H1 (cell line): ENCODE results near the gene IL26. TPM values are rescaled to one million over a fixed set of nuclear protein-coding genes. Genes with fewer than 3 reads are reported as not detected.

Source experiments
- CTCF ChIA-PET: fragments of 300-600 bp; sonication (Branson Sonifier 250); formaldehyde crosslinking; loops from one replicate; lab custom pipeline; 2021; ENCODE audit not compliant: partially characterized antibody; lab: Charles Lee
- POLR2A ChIA-PET: fragments of 300-600 bp; sonication (Branson Sonifier 250); formaldehyde crosslinking; loops from one replicate; lab custom pipeline; 2021; ENCODE audit warnings: inconsistent platforms; ENCODE audit not compliant: partially characterized antibody; lab: Charles Lee
- DNase-seq, 2 experiments: peaks; one replicate each; pipeline versions ENCODE4 v3.0.0 to v3.0.0-alpha.2; 2010 to 2022; ENCODE audit warnings: low spot score in 2 of 2, low read depth in 1 of 2, mixed read lengths in 1 of 2
- FAIRE-seq: peaks from 2 replicates; lab custom pipeline; 2011; peaks lifted over from hg19 to GRCh38; lab: Jason Lieb, UNC
- H2AFZ ChIP-seq: 2 replicates; pipeline ENCODE4 v1.8.1; 2012; ENCODE audit warnings: low read length, inconsistent platforms
- H2AK5ac ChIP-seq: 2 replicates; pipeline ENCODE4 v1.6.1; 2013; ENCODE audit warnings: low read depth, low read length
- H2BK120ac ChIP-seq: replicated peaks from 2 replicates; pipeline ENCODE3; 2013; ENCODE audit warnings: low read depth, low read length, inconsistent platforms
- H2BK12ac ChIP-seq: 2 replicates; pipeline ENCODE4 v1.6.1; 2013; ENCODE audit warnings: low read depth, low read length
- H2BK15ac ChIP-seq: 2 replicates; pipeline ENCODE4 v1.6.1; 2013; ENCODE audit warnings: low read length
- H2BK20ac ChIP-seq: 2 replicates; pipeline ENCODE4 v1.6.1; 2013; ENCODE audit warnings: low read length
- H2BK5ac ChIP-seq: 2 replicates; pipeline ENCODE4 v1.6.1; 2013; ENCODE audit warnings: low read depth, low read length
- H3K14ac ChIP-seq: 2 replicates; pipeline ENCODE4 v1.6.1; 2013; ENCODE audit warnings: inconsistent platforms; ENCODE audit not compliant: insufficient read length
- H3K18ac ChIP-seq: 2 replicates; pipeline ENCODE4 v1.6.1; 2013; ENCODE audit warnings: low read length; ENCODE audit errors: extremely low read depth
- H3K23ac ChIP-seq: 2 replicates; pipeline ENCODE4 v1.6.1; 2013; ENCODE audit warnings: inconsistent platforms; ENCODE audit not compliant: insufficient read length
- H3K23me2 ChIP-seq: 2 replicates; pipeline ENCODE4 v1.6.1; 2013; ENCODE audit warnings: low read depth, low read length
- H3K27ac ChIP-seq: 2 replicates; pipeline ENCODE4 v1.6.1; 2011; ENCODE audit warnings: low read depth, low read length, inconsistent platforms
- H3K27me3 ChIP-seq, 4 experiments: replicated peaks in 1 of 4; 1 replicate in 1 of 4; 2 replicates in 3 of 4; pipeline versions ENCODE4 v1.6.1 to v1.8.1; 2011 to 2013; ENCODE audit warnings: low read length in 3 of 4, mild to moderate bottlenecking in 3 of 4, inconsistent platforms in 2 of 4, mixed read lengths in 2 of 4, moderate library complexity in 1 of 4; ENCODE audit not compliant: control insufficient read depth in 3 of 4, insufficient read depth in 3 of 4; ENCODE audit errors: extremely low read depth in 1 of 4
- H3K36me3 ChIP-seq, 4 experiments: 2 replicates each; pipeline versions ENCODE4 v1.6.1 to v1.8.1; 2011 to 2013; ENCODE audit warnings: mild to moderate bottlenecking in 4 of 4, low read length in 3 of 4, moderate library complexity in 2 of 4, control low read depth in 1 of 4, inconsistent platforms in 1 of 4; ENCODE audit not compliant: insufficient read depth in 4 of 4, control insufficient read depth in 2 of 4
- H3K4ac ChIP-seq: replicated peaks from 2 replicates; pipeline ENCODE3; 2013; ENCODE audit warnings: low read length, low read depth, mixed read lengths, inconsistent platforms; ENCODE audit not compliant: insufficient read length
- H3K4me1 ChIP-seq, 4 experiments: replicated peaks in 1 of 4; 1 replicate in 1 of 4; 2 replicates in 3 of 4; pipeline versions ENCODE4 v1.6.1 to v1.8.1; 2011 to 2013; ENCODE audit warnings: low read length in 3 of 4, inconsistent platforms in 2 of 4, mixed read lengths in 1 of 4; ENCODE audit not compliant: insufficient read depth in 4 of 4, control insufficient read depth in 3 of 4
- H3K4me2 ChIP-seq, 2 experiments: 2 replicates each; pipeline versions ENCODE4 v1.6.1 to v1.8.1; 2011 to 2013; ENCODE audit warnings: low read depth in 2 of 2, low read length in 2 of 2, control low read depth in 1 of 2, inconsistent platforms in 1 of 2, mild to moderate bottlenecking in 1 of 2; ENCODE audit not compliant: insufficient read depth in 1 of 2
- H3K4me3 ChIP-seq, 4 experiments: fragments of 200-600, 300-600 bp in 1 of 4; sonication (generic), shearing (Covaris generic), sonication (Bioruptor Twin) in 1 of 4; 2 replicates each; pipeline versions ENCODE4 v1.5.1 to v1.8.1; 2011 to 2016; ENCODE audit warnings: low read length in 4 of 4, low read depth in 3 of 4, control low read depth in 2 of 4, inconsistent platforms in 2 of 4, mild to moderate bottlenecking in 2 of 4, mixed read lengths in 1 of 4, moderate library complexity in 1 of 4; ENCODE audit not compliant: insufficient read depth in 2 of 4; ENCODE audit errors: extremely low read depth in 1 of 4
- H3K56ac ChIP-seq: replicated peaks from 2 replicates; pipeline ENCODE3; 2013; ENCODE audit warnings: low read depth, mild to moderate bottlenecking, mixed read lengths, low read length, inconsistent platforms; ENCODE audit not compliant: insufficient read length
- H3K79me1 ChIP-seq: 2 replicates; pipeline ENCODE4 v1.6.1; 2013; ENCODE audit warnings: low read depth, low read length, control low read depth
- H3K79me2 ChIP-seq, 2 experiments: 2 replicates each; pipeline versions ENCODE4 v1.6.1 to v1.8.1; 2012 to 2013; ENCODE audit warnings: low read length in 2 of 2, mild to moderate bottlenecking in 2 of 2, inconsistent platforms in 1 of 2; ENCODE audit not compliant: insufficient read depth in 2 of 2, control insufficient read depth in 1 of 2
- H3K9ac ChIP-seq, 4 experiments: replicated peaks in 1 of 4; 1 replicate in 1 of 4; 2 replicates in 3 of 4; pipeline versions ENCODE4 v1.6.1 to v1.8.1; 2011 to 2013; ENCODE audit warnings: low read depth in 3 of 4, low read length in 3 of 4, control low read depth in 2 of 4, mild to moderate bottlenecking in 2 of 4, moderate library complexity in 2 of 4, inconsistent platforms in 1 of 4; ENCODE audit errors: extremely low read depth in 1 of 4
- H3K9me3 ChIP-seq, 2 experiments: 2 replicates each; pipeline versions ENCODE4 v1.6.1 to v1.8.1; 2012 to 2013; ENCODE audit warnings: mild to moderate bottlenecking in 2 of 2, moderate library complexity in 2 of 2, control low read depth in 1 of 2, inconsistent platforms in 1 of 2, low read depth in 1 of 2, low read length in 1 of 2, mixed read lengths in 1 of 2; ENCODE audit not compliant: insufficient read depth in 2 of 2
- H4K20me1 ChIP-seq, 2 experiments: replicated peaks in 1 of 2; 2 replicates each; pipeline versions ENCODE3 to v1.8.1; 2011 to 2013; ENCODE audit warnings: inconsistent platforms in 2 of 2, low read length in 2 of 2, mild to moderate bottlenecking in 1 of 2; ENCODE audit not compliant: insufficient read depth in 2 of 2, control insufficient read depth in 1 of 2
- H4K5ac ChIP-seq: 2 replicates; pipeline ENCODE4 v1.6.1; 2013; ENCODE audit warnings: low read length, low read depth, mixed read lengths, inconsistent platforms; ENCODE audit not compliant: insufficient read length
- H4K8ac ChIP-seq: 2 replicates; pipeline ENCODE4 v1.8.0; 2013; ENCODE audit warnings: mild to moderate bottlenecking, moderate library complexity, low read length, inconsistent platforms; ENCODE audit not compliant: insufficient read depth; ENCODE audit errors: extremely low read depth
- H4K91ac ChIP-seq: replicated peaks from 2 replicates; pipeline ENCODE3; 2013; ENCODE audit warnings: low read length, mixed read lengths, inconsistent platforms; ENCODE audit not compliant: insufficient read length
- ASH2L ChIP-seq: fragments of 200-600, 300-600 bp; sonication (generic); IDR thresholded peaks from one replicate; pipeline ENCODE4 v1.7.1; 2017; ENCODE audit warnings: low read length
- ATF2 ChIP-seq: IDR thresholded peaks from 2 replicates; pipeline ENCODE4 v1.6.1; 2012; ENCODE audit warnings: low read length, inconsistent platforms
- CBX5 ChIP-seq: fragments of 300-800, 300-1000 bp; sonication (generic); IDR thresholded peaks from 2 replicates; pipeline ENCODE4 v1.7.1; 2016; ENCODE audit warnings: antibody characterized with exemption, low read length, low read depth
- FOSL1 ChIP-seq: IDR thresholded peaks from 2 replicates; pipeline ENCODE4 v1.6.1; 2011; ENCODE audit warnings: mild to moderate bottlenecking, low read depth, low read length, moderate library complexity; ENCODE audit not compliant: insufficient read depth
- KDM5A ChIP-seq: fragments of 200-600 bp; IDR thresholded peaks from 2 replicates; pipeline ENCODE4 v1.7.1; 2012; ENCODE audit warnings: mild to moderate bottlenecking, low read length, inconsistent platforms, mixed read lengths
- PHF8 ChIP-seq: fragments of 200-600 bp; sonication (generic); conservative IDR thresholded peaks from 2 replicates; pipeline ENCODE4 v1.7.1; 2012; ENCODE audit warnings: low read depth, mild to moderate bottlenecking, inconsistent platforms, low read length, moderate library complexity
- POLR2AphosphoS5 ChIP-seq: IDR thresholded peaks from 2 replicates; pipeline ENCODE4 v1.6.1; 2011; ENCODE audit warnings: low read depth, low read length
- RBBP5 ChIP-seq: IDR thresholded peaks from 2 replicates; pipeline ENCODE4 v1.7.1; 2012; ENCODE audit warnings: low read depth, mild to moderate bottlenecking, inconsistent platforms, low read length, moderate library complexity, borderline replicate concordance
- SAP30 ChIP-seq: fragments of 300-600 bp; sonication (generic); IDR thresholded peaks from 2 replicates; pipeline ENCODE4 v1.7.1; 2012; ENCODE audit warnings: low read length, moderate library complexity, mild to moderate bottlenecking, inconsistent platforms; ENCODE audit not compliant: insufficient read depth, insufficient replicate concordance
- SP1 ChIP-seq: IDR thresholded peaks from 2 replicates; pipeline ENCODE4 v1.6.1; 2011; ENCODE audit warnings: low read depth, low read length
- SP2 ChIP-seq: IDR thresholded peaks from 2 replicates; pipeline ENCODE4 v1.6.1; 2012; ENCODE audit warnings: mild to moderate bottlenecking, low read length, inconsistent platforms
- SRF ChIP-seq: IDR thresholded peaks from 2 replicates; pipeline ENCODE4 v1.6.1; 2011; ENCODE audit warnings: mild to moderate bottlenecking, low read depth, low read length, moderate library complexity
- TCF12 ChIP-seq: IDR thresholded peaks from 2 replicates; pipeline ENCODE4 v1.6.1; 2011; ENCODE audit warnings: low read depth, mild to moderate bottlenecking, low read length
- TEAD4 ChIP-seq: IDR thresholded peaks from 2 replicates; pipeline ENCODE4 v1.6.1; 2012; ENCODE audit warnings: low read depth, low read length, inconsistent platforms, mixed read lengths
- WGBS, 2 experiments: shearing (Covaris generic) in 1 of 2; methylation state at CpG; one replicate each; pipeline versions ENCODE4 v1.1.6 to v1.1.7; 2013 to 2015; ENCODE audit warnings: low lambda C conversion rate in 2 of 2, mixed read lengths in 2 of 2, inconsistent platforms in 1 of 2, low coverage in 1 of 2, missing lambda C conversion rate in 1 of 2; ENCODE audit not compliant: insufficient replicate concordance in 2 of 2, insufficient coverage in 1 of 2, insufficient read length in 1 of 2; ENCODE audit errors: extremely low coverage in 1 of 2, missing lambda C conversion rate in 1 of 2; 5-methylcytosine and 5-hydroxymethylcytosine counted together
- polyA plus RNA-seq, 7 experiments: library from polyadenylated mRNA; depleted of rRNA in 3 of 7; stranded (reverse) in 5 of 7; unstranded in 2 of 7; fragments of >200 nt in 5 of 7; fragments of 200-250 nt in 2 of 7; gene quantifications; 1 replicate in 5 of 7; 2 replicates in 1 of 7; 4 replicates in 1 of 7; pipeline versions ENCODE4 v1.2.1 to v1.2.3, GENCODE V29; 2011 to 2013; ENCODE audit warnings: missing spikeins in 2 of 7, mixed read lengths in 2 of 7
- total RNA-seq: library from RNA; stranded (reverse); fragmentation: NEBNext Ultra II Directional; extraction: Animal tissue kit (Norgen Biotek cat#: 25700); gene quantifications from 2 replicates; pipeline ENCODE4 v1.2.1, GENCODE V29; 2021

The IL26 gene
- total and polyA plus RNA-seq, 2 of the 8 experiments (the other 6 are each of a cell fraction or from before 2014, with no cell fraction given), result not detected

- ChIA-PET POLR2A (no interaction called here), CTCF (interaction anchor here (1.0 to 1.2 kb wide), 3 partner anchors 14 to 132 kb away, joined by 3 to 4 read pairs (median 4); partner anchors contain the start of gene IFNG)
- H3K4ac ChIP-seq, result no peak overlapping the region
- no peak overlapping the region for H2AFZ ChIP-seq
- no peak overlapping the region for H2AK5ac ChIP-seq
- no peaks in the 10 kb centered on the region for H3K79me2 ChIP-seq
- no peak overlapping the region for H2BK12ac ChIP-seq
- H3K4me2 ChIP-seq, result no peak overlapping the region
- 78% methylated on average over 3 of the region's 3 CpGs; no CpG with 5 or more reads in 1 of the 2 experiments for WGBS, 2 experiments
- H4K5ac ChIP-seq, result no peak overlapping the region
- H3K36me3 ChIP-seq, result no peaks in the 10 kb centered on the region
- no peak overlapping the region for H2BK120ac ChIP-seq
- no peak overlapping the region for H3K14ac ChIP-seq
- FAIRE-seq (no peak), DNase-seq (no peak)
- no peak overlapping the region for H3K18ac ChIP-seq
- H4K91ac ChIP-seq, result no peak overlapping the region
- H3K79me1 ChIP-seq, result no peaks in the 10 kb centered on the region
- H3K27ac ChIP-seq, result no peak overlapping the region
- H3K23me2 ChIP-seq, result no peaks in the 10 kb centered on the region
- H4K20me1 ChIP-seq, result no peaks in the 10 kb centered on the region
- H3K23ac ChIP-seq, result no peak overlapping the region
- no peak overlapping the region for H4K8ac ChIP-seq
- no peaks in the 10 kb centered on the region for H3K4me1 ChIP-seq
- H2BK15ac ChIP-seq, result no peak overlapping the region
- no peak overlapping the region for H3K9ac ChIP-seq
- H3K27me3 ChIP-seq, result no peaks in the 10 kb centered on the region
- H3K9me3 ChIP-seq, result no peaks in the 10 kb centered on the region
- H3K56ac ChIP-seq, result no peak overlapping the region
- H2BK20ac ChIP-seq, result no peak overlapping the region
- H2BK5ac ChIP-seq, result no peak overlapping the region
- no peak overlapping the region for H3K4me3 ChIP-seq
- TF ChIP-seq SP2, result no peak
- no peak for TF ChIP-seq CBX5
- TF ChIP-seq RBBP5, result no peak
- no peak for TF ChIP-seq PHF8
- TF ChIP-seq FOSL1, result no peak
- no peak for TF ChIP-seq POLR2AphosphoS5
- TF ChIP-seq SRF, result no peak
- no peak for TF ChIP-seq ASH2L
- no peak for TF ChIP-seq KDM5A
- no peak for TF ChIP-seq TCF12
- TF ChIP-seq ATF2, result no peak
- TF ChIP-seq SP1, result no peak
- no peak for TF ChIP-seq TEAD4
- TF ChIP-seq SAP30, result no peak
Observed at GRCh38 chr12:68185598-68185997, 40.0 kb downstream of the IL26 start.
